HG02852 (cell line): ENCODE measurements around the gene TRMT11.
A peak's percentile ranks its signal among the peaks of the same experiment; 100 is the strongest.
"Not testable (repeated sequence)": the region's sequence is repeated elsewhere in the genome, so short reads cannot be mapped to it uniquely, and the experiment has no call there.

Experiments used
- ATAC-seq: cut with Tn5 transposase; IDR thresholded peaks from one replicate; pipeline ENCODE4 v1.9.1; 2021; ENCODE audit warnings: mild to moderate bottlenecking, moderate library complexity; ENCODE audit not compliant: unreplicated experiment

Gene TRMT11

DNA sequence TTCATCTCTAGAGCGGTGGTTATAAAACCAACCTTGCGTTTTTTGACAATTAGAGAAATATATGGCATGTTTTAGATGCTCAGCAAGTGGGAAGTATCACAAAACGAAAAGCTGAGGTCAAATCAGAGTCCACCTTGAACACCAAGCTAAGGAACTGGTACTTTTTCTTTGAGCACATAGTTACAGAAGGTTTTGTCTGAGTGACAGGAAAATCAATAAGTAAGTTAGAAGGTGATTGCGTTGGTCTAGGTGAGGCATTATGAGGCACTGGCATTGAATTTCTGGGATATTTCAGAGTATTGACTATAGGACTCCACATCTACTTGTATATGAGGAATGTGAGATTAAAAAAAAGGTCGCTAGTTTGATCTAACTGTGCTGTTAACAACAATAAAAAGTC is 30.4 kb upstream of the TRMT11 start:
- no peak for ATAC-seq

DNA sequence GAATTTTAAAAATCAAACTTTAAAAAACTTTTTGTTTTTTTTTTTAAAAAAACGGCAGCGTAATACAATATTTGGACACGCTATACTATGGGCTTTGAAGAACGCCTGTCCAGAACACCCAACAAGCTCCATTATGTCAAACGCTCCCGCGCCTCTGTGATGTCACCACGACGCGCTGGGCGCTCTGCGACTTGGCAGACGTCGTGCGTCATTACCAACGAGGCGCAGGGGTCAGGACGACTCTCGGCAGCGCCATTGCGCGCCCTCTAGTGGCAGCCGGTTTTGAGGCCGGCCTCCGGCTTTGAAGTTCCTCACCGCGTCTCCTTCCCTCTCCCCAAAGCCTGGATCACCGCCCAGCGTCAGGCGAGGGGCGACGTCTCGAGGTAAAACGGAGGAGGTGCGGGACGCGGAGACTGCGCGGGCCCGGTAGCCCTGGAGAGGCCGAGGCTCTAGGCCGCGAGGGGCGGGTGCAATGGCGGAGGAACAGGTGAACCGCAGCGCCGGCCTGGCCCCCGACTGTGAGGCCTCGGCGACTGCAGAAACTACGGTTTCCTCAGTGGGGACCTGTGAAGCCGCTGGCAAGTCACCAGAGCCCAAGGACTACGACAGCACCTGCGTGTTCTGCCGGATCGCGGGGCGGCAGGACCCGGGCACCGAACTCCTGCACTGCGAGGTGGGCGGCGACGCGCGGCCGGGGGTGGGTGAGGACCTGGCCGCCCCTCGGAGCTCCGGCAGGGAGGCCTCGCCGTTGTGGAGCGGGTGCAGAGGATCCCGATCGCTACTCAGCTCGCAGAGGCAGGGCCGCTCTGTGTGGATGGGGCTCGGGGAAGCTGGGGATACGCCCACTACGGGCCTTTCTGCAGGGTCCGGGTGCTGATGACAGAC is 29.6 kb upstream of the TRMT11 start, which contains the start of gene HINT3:
Gene HINT3 (plus strand): TSS at position 265 of the 885 bp plus-strand sequence. CDS start 208 bp downstream, at position 473.
- ATAC-seq, result peak; percentile 87

DNA sequence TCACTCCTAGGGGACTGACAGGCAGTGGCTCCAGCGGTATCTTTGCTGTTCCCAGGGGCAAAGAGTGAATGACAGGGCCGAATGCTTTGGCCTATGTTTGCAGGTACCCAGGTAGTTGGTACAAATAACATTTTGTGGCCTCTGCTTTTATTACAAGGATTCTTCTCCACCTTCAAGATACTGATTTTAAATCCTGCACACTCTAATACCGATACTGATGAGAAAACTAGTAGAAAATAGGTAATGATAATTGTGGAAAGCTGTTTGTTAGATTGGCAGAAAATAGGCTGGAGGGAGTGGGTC is 29.0 kb upstream of the TRMT11 start:
- no peak for ATAC-seq

DNA sequence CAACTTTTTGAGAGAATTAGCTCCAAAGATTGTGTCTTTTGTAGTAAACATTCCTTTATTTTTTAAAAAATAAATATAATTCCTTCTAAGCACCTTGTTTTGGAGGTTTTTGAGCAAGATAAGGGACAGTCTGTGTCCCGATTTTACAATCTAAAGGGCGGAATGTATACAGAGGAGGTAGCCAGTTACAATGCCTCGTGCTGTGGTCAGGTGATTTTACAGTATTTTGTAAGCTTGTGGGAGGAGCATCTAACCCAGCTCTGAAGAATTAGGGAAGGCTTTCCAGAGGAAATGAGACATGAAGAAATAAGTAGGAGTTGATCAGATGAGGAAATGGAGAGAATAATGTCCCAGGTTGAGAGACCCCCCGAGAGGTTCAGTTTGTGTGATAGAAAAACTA is 28.5 kb upstream of the TRMT11 start:
- no peak for ATAC-seq

DNA sequence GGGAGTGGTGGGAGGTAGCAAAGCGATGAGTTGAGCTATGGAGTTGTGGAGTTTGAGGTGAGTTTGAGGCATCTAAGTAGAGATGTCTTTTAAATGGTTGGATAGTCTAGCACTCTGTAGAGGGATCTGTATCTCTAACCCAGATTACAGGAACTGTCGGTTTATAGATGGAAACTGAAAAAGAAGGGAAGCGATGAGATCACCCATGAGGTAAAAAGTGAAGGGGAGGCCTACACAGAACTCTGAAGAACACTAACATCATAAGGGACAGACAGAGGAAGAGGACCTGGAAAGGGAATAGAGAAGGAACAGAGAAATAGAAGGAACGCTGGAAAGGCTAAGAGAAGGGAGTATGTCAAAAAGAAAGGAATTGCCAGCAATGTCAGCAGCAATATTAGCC is 27.3 kb upstream of the TRMT11 start:
- no peak for ATAC-seq

DNA sequence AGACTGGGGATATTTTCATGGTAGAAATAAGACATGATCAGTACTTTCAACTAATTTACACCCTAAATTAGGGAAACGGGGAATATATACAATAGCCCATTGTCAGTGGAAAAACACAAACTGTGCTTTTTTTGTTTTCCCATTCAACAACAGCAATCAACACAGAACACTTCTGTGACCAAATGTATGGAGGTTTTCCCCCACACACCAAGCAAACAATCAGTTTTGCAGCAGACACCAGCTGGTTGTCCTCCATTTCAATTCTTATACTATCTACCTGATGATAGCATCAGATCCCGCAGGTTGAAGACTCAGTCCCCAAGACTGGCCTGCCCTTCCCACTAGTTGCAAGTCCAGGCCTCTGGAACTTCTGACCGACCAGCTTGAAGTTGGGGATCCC is 25.2 kb upstream of the TRMT11 start:
- ATAC-seq, result no peak

DNA sequence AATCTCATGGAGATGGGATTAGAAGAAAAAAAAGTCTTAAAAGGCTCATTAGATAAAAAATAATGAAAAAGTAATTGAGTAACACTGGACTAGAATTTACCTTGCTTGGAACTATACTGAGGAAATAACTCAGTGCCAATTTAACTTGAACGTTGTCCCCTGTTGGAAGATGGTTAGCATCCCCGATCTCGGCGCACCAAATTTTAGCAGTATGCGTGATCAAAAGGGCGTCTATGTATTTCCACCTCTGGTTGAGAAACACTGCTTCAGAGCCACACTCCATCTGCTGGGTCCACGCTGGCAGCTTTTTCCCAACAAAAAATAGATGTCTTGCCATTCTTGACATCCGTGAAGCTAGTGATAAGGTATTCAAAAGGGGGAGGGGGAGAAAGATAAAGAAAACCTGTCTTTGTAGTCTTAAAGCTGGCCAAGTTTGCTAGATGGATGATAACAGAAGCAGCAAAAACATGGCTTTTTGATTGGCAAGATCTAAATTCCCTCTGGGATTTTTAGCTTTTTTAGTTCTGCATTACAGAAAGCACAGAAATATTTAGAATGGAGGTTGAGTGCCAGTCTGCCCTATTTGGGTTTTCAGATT is 23.3 kb upstream of the TRMT11 start:
- ATAC-seq, result no peak

DNA sequence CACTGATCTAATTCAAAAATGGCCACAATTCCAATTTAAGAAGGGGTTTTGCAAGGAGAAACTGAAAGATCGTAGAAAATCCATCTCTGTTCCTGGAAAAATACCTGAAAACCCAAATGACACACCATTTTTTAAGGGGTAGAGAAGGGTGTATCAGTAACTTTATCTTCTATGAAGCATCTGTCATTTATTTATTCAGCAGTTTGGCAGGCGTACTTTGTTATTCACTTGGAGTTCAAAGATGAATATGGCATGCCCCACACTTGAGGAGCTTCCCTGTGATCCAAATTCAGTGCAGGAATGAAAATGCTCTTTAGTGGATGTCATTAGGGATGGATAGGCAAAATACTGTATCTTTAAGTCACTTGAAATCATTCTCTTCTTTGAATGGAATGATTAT is 22.5 kb upstream of the TRMT11 start:
- no peak for ATAC-seq

DNA sequence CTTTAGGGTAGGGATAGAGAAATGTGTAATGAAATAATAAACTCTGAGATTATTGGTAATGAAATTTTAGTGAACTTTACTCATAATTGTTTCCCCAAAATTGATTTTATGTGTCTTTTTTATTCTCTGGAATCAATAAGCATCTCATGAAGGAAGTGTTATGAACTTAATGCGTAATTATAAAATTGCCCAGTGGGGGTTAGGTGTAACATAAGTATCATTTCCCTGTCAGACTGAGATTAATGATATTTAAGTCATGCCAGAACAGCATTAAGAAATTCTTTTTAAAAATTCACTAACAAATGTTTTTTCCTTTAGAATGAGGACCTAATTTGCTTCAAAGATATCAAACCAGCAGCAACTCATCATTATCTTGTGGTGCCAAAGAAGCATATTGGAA is 19.8 kb upstream of the TRMT11 start:
- ATAC-seq, result no peak

DNA sequence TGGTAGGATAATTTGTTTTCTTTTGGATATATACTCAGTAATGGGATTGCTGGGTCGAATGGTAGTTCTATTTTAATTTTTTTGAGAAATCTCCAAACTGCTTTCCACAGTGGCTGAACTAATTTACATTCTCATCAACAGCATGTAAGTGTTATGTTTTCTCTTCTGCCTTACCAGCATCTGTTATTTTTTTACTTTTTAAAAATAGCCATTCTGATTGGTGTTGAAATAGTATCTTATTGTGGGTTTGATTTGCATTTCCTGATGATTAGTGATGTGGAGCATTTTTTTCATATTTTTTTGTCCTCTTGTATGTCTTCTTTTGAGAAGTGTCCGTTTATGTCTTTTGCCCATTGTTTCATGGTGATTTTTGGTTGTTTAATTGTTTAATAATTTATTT is 17.8 kb upstream of the TRMT11 start:
- ATAC-seq, result no peak

DNA sequence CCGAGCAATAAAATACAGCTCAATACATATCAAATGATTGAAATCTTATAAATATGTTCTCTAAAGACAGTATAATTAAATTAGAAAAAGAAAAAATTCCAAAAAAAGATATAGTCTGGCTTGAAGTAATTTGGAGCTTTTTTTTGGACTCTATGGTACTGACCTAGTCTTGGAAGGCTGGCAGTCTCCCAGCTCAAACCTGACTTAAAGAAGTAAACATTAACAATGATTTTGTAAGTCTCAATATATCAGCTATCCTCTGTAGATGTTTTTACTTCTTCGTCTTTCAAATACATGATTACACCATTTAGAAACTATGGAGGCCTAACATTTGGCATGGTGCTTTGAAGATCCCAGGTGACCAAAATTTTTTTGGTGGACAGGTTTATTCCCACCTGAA is 15.6 kb upstream of the TRMT11 start:
- ATAC-seq, result no peak

DNA sequence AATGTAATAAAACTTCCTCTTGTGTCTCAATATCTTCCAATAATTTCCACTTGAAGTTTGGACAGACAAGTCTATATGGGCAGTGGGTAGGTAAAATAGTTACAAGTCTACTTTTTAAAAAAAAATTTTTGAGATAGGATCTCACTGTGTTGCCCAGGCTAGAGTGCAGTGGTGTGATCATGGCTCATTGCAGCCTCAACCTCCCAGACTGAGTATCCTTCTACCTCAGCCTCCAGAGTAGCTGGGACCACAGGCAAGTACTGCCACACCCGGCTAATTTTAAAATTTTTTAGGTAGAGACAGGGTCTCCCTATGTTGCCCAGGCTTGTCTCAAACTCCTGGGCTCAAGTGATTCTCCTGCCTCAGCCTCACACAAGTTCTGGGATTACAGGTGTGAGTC is 13.9 kb upstream of the TRMT11 start:
- not testable (repeated sequence) for ATAC-seq

DNA sequence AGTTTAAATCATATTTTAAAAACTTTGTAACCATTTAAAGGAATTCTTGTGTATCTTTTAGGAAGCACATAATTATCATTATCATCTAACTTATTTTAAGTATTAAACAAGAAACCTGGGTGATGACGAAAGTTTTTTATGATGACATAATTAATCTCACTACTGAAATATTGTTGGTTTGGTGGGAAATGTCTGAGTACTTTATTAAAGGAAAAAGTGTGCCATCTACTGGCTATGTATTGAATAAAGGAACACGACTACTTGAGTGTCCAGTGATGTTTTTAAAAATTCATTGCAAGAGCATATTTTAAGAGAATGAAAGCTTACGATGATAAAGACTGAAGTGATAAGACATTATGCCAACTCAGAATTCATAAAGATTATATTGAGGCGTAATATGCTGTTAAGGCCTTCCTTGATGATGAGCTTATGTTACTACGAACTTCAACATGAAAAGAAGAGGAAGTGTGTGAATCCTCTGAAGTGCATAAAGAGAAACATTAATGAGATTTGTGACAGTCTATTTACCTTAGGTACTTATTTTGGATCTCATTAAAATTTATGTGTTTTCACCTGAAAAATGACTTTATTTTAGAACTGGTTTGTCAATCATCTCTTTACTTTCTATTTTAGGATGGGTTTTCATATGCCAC is 12.0 kb upstream of the TRMT11 start:
- peak; percentile 84 for ATAC-seq

DNA sequence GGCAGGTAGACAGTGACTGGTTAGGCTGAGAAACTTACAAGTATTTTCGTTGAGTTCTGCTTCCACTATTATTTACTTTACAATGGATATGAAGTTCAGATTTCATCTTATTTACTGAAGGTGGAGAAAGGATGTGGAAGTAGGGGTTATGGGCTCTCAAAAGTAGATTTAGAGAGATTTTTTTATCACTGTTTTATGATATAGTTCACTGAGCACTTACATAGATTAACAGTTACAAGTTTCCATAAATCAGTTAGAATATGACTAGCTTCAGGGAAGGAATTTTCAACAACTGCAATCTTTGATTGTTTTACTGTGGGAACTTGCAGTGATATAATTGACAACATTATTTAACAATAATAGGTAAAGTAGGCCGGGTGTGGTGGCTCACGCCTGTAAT is 7.2 kb upstream of the TRMT11 start:
- no peak for ATAC-seq

DNA sequence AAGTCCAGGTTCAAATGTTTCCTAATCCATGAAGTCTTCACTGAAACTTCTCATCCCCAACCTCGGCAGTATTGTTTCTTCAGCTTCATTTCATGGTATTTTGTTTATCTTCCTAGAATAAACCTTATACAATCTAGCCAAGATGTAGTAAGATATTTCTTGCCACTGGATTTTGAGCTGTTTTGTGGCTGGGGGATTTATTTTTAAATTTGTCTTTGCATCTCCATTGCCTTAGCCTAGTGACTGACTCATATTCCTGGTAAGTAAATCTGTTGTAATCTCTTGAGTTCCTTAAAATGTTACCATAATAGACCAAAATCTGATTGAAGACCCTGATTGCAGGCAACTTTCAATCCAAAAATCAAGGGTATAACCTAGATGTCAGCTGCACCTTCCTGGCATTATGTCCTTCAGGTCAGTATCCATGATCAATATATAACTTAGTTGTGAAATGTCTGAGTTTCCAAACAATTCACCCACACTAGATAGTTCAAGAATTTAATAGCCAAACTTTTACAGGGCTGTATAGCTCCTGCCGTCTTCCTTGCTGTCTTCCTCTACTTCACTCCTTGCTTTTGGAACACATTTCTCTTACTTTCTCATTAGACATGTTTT is 4.7 kb upstream of the TRMT11 start:
- no peak for ATAC-seq

DNA sequence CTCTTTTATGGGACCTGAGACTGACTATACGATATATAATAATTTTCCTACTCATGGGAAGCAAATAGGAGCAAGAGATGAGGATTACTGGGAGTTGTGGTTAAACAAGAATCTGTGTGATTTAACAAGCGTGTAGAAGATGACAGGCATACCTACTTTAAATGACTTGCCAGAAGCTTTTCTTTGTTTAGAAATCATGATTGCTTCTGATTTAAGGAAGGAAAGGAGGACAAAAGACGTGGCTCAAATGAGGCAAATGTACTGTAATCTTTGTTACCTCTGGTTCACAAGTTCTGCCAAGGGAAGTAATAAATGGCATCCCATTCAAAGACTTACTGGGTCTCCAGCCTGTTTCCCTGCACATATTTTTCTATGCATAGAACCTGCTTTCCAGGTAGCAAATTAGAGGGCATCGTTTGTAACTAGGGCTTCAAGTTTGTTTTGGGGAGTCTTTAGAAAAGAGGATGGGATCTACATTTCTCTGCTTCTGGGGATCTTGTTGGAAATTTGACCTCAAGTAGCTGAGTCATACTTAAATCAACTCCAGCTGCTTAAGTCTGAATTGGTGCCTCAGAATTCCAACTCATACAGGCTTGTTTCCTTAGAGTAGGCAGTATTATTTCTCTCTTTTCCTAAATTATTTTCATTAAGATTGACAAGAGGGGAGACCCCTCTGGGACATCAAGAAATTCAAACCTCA is 2.9 kb upstream of the TRMT11 start:
- no peak for ATAC-seq

DNA sequence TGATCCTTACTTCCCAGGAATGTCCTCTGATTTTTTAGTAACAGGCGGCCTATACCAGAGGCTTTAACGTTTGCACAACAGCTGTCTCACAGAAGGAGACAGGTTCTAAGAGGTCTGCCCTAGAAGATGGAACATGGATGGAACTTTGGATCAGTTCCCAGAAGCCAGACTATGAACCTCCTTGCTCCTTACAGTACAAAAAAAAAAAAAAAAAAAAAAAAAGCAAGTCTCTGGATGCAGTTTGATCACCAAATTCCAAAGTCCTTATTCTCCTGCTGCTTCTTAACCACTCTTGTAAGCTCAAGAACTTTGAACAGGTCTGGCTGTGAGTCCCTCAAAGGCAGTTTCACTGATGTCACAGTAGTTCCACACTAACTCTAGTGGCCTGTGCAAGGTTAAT is 2.0 kb upstream of the TRMT11 start:
- ATAC-seq, result no peak

DNA sequence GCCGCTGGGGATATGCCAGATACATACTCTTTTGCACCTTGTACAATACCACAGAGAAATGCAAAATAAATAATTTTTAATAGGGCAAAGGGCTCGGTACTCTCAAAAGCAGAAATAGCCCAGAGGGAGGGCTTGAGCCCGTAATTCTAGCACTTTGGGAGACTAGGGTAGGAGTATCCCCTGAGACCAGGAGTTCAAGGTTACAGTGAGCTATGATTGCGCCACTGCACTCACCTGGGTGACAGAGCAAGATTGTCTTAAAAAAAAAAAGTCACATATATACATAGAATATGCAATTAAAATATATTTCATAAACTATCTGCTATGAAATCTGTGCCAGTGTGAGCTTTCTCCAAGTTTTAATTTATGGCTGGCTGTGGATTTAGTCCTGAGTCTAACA is 818 bp upstream of the TRMT11 start:
- no peak for ATAC-seq

DNA sequence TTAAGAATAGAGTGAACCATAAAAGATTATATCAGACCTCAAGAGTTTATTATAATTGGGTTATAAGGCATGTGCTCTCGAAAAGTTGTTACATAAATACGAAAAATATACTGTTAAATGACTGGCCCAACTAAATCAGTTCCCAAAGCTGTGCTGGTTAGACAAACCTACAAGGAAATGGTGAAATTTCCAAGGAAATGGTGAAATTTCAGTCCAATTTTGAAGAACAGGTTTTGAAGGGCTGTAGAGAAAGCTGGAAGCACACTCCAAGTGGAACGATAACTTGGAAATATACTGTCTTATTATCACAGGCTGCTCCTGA is 400 bp upstream of the TRMT11 start:
- ATAC-seq, result no peak

DNA sequence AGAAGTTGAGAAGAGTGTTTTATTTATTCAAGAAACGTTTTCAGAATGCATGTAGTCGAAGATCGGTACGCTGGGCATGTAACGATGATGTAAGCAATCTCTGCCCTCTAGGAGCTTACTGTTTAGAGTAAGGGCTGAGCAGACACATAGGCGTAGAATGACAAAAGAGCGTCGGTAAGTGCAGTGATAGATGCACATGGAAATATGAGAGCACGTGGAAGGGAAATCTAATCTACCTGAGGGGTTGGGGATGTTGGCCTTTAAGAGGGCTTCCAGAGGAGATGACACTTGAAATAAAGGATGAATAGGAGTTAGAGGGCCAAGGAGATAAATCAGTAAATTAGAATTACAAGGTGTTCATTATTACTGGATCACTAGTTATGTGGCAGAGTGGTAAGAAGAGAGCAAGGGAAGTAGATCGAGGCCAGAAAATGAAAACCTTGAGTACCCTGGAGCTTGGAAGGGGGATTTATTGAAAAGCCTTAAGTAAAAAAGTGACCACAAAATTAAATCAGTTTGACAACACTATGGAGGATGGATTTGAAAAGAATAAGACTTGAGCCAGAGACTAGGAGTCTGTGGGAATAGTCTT is 782 bp downstream of the TRMT11 start:
- peak; percentile 27 for ATAC-seq

DNA sequence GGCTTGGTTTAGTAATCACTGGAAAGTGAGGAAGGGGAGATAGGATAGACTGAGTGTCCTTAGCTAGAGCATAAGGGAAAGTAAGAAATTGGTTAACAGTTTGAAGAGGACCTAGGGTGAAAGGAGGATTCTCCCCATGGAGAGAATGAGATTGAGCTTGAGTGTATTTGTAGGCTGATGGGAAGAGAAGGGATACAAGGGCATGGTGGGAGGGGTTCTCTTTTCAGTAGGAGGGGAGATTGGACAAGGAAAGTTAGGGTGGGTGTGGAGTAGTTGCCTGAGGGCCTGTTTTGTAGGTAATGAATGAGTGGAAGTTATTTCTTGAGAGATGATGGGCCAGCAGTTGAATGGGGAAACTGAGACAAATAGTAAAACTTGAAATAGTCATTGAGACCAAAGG is 1.9 kb downstream of the TRMT11 start:
- ATAC-seq, result no peak
